Activated naive CD4-positive, alpha-beta T cell treated with anti-CD3 and anti-CD28 coated beads for 36 hours (primary cell): Measurements from ENCODE around the gene KRTAP4-6. TPM values are rescaled to one million over a fixed set of nuclear protein-coding genes. Genes with fewer than 3 reads are reported as not detected.
"Not testable (repeated sequence)": the region's sequence is repeated elsewhere in the genome, so short reads cannot be mapped to it uniquely, and the experiment has no call there.

Experiments used
- CTCF ChIA-PET: fragments of 350-600 bp; sonication (Branson Sonifier 250); formaldehyde crosslinking; loops from one replicate; lab custom pipeline; 2021; ENCODE audit warnings: antibody characterized with exemption; lab: Charles Lee
- DNase-seq: peaks from one replicate; pipeline ENCODE4 v3.0.0-alpha.2; 2020
- H3K27ac Mint-ChIP-seq: one replicate; pipeline ENCODE4 v1.8.0; 2021; ENCODE audit warnings: mild to moderate bottlenecking, mixed read lengths
- H3K27me3 Mint-ChIP-seq: one replicate; pipeline ENCODE4 v1.8.0; 2021; ENCODE audit warnings: low read depth, mixed read lengths
- H3K36me3 Mint-ChIP-seq: one replicate; pipeline ENCODE4 v1.8.0; 2021; ENCODE audit warnings: low read depth, mixed read lengths
- H3K4me1 Mint-ChIP-seq: one replicate; pipeline ENCODE4 v1.8.0; 2021; ENCODE audit warnings: low read depth, mixed read lengths
- H3K4me3 Mint-ChIP-seq: one replicate; pipeline ENCODE4 v1.8.0; 2021; ENCODE audit warnings: mild to moderate bottlenecking, moderate library complexity, mixed read lengths
- H3K9me3 Mint-ChIP-seq: one replicate; pipeline ENCODE4 v1.8.0; 2021; ENCODE audit warnings: mixed read lengths
- intact Hi-C: fragments of 100-400 bp; cut with micrococcal nuclease; formaldehyde crosslinking; loops from one replicate; pipeline ENCODE4 v1.15.1; 2023
- total RNA-seq, 2 experiments: library from RNA; stranded (reverse); gene quantifications; one replicate each; pipeline ENCODE4 v1.2.3, GENCODE V29; 2021

The KRTAP4-6 gene
- not detected for total RNA-seq

- Mint-ChIP-seq H3K36me3 (no peaks in the 10 kb centered on the region), H3K4me1 (no peaks in the 10 kb centered on the region), H3K4me3 (no peak within 1 kb of the TSS), H3K9me3 (peaks cover 23% of the 10 kb centered on the region), H3K27me3 (no peaks in the 10 kb centered on the region), H3K27ac (no peak within 1 kb of the TSS)
- intact Hi-C loops: no loop called here
- no peak for DNase-seq
- CTCF ChIA-PET: no interaction called here
Measured at GRCh38 chr17:41140360-41141131, at the start of gene KRTAP4-6. TSS of gene KRTAP4-6 (minus strand) at chr17:41140544. CDS start at chr17:41140487, 57 bp downstream.

GRCh38 chr17:41189837-41190318 lies 49.5 kb upstream of the KRTAP4-6 start, which contains the start of gene KRTAP9-1:
TSS of gene KRTAP9-1 (plus strand) at chr17:41189887. CDS start at chr17:41189887, 0 bp downstream.
- H3K9me3 Mint-ChIP-seq, H3K36me3 Mint-ChIP-seq, H3K27me3 Mint-ChIP-seq, H3K27ac Mint-ChIP-seq, H3K4me1 Mint-ChIP-seq, DNase-seq, H3K4me3 Mint-ChIP-seq, intact Hi-C loops: not testable (repeated sequence)
- CTCF ChIA-PET: interaction anchor here (1.1 kb wide), 1 partner anchor 444 kb away, joined by 4 read pairs; no protein-coding TSS in a partner anchor

- intact Hi-C loops: no loop called here
- Mint-ChIP-seq H3K4me3 (no peak overlapping the region), H3K4me1 (no peaks in the 10 kb centered on the region), H3K36me3 (no peaks in the 10 kb centered on the region), H3K27me3 (peaks cover 3% of the 10 kb centered on the region), H3K27ac (no peak overlapping the region), H3K9me3 (no peaks in the 10 kb centered on the region)
- CTCF ChIA-PET: no interaction called here
- DNase-seq: no peak
Measured at GRCh38 chr17:41186872-41187271, 46.5 kb upstream of the KRTAP4-6 start.

- intact Hi-C loops: no loop called here
- peaks cover 3% of the 10 kb centered on the region for H3K27me3 Mint-ChIP-seq
- H3K36me3 Mint-ChIP-seq: no peaks in the 10 kb centered on the region
- no peak for DNase-seq
- H3K4me1 Mint-ChIP-seq: no peaks in the 10 kb centered on the region
- H3K9me3 Mint-ChIP-seq: no peaks in the 10 kb centered on the region
- H3K4me3 Mint-ChIP-seq: no peak overlapping the region
- H3K27ac Mint-ChIP-seq: no peak overlapping the region
- CTCF ChIA-PET: interaction anchor here (0.6 kb wide), 1 partner anchor 223 kb away, joined by 3 read pairs; no protein-coding TSS in a partner anchor
Measured at GRCh38 chr17:41185001-41185400, 44.7 kb upstream of the KRTAP4-6 start.

GRCh38 chr17:41184480-41184961 lies 44.2 kb upstream of the KRTAP4-6 start, which contains the start of gene KRTAP4-1:
TSS of gene KRTAP4-1 (minus strand) at chr17:41184911. CDS start at chr17:41184854, 57 bp downstream.
- no peak for DNase-seq
- H3K27me3 Mint-ChIP-seq: peaks cover 3% of the 10 kb centered on the region
- H3K4me1 Mint-ChIP-seq: no peaks in the 10 kb centered on the region
- intact Hi-C loops: no loop called here
- H3K4me3 Mint-ChIP-seq: no peak within 1 kb of the TSS
- no peaks in the 10 kb centered on the region for H3K9me3 Mint-ChIP-seq
- no peaks in the 10 kb centered on the region for H3K36me3 Mint-ChIP-seq
- no peak within 1 kb of the TSS for H3K27ac Mint-ChIP-seq
- CTCF ChIA-PET: interaction anchor here (0.6 kb wide), 1 partner anchor 223 kb away, joined by 3 read pairs; no protein-coding TSS in a partner anchor

- H3K27ac Mint-ChIP-seq: no peak overlapping the region
- intact Hi-C loops: no loop called here
- no peak for DNase-seq
- H3K36me3 Mint-ChIP-seq: no peaks in the 10 kb centered on the region
- CTCF ChIA-PET: interaction anchor here (0.6 kb wide), 1 partner anchor 107 kb away, joined by 3 read pairs; no protein-coding TSS in a partner anchor
- H3K4me3 Mint-ChIP-seq: no peak overlapping the region
- no peaks in the 10 kb centered on the region for H3K27me3 Mint-ChIP-seq
- H3K4me1 Mint-ChIP-seq: no peaks in the 10 kb centered on the region
- no peaks in the 10 kb centered on the region for H3K9me3 Mint-ChIP-seq
Measured at GRCh38 chr17:41178843-41179616, 38.7 kb upstream of the KRTAP4-6 start.

GRCh38 chr17:41178341-41178740 lies 38.0 kb upstream of the KRTAP4-6 start:
- Mint-ChIP-seq H3K4me1 (no peaks in the 10 kb centered on the region), H3K27ac (no peak overlapping the region), H3K4me3 (no peak overlapping the region), H3K9me3 (no peaks in the 10 kb centered on the region), H3K36me3 (no peaks in the 10 kb centered on the region), H3K27me3 (no peaks in the 10 kb centered on the region)
- CTCF ChIA-PET: interaction anchor here (0.6 kb wide), 1 partner anchor 108 kb away, joined by 3 read pairs; no protein-coding TSS in a partner anchor
- intact Hi-C loops: no loop called here
- no peak for DNase-seq

GRCh38 chr17:41177727-41178271 lies 37.5 kb upstream of the KRTAP4-6 start, which contains the start of gene KRTAP4-2:
TSS of gene KRTAP4-2 (minus strand) at chr17:41178221. CDS start at chr17:41178164, 57 bp downstream.
- H3K4me3 Mint-ChIP-seq: no peak within 1 kb of the TSS
- no peaks in the 10 kb centered on the region for H3K27me3 Mint-ChIP-seq
- intact Hi-C loops: no loop called here
- no peak for DNase-seq
- CTCF ChIA-PET: no interaction called here
- H3K36me3 Mint-ChIP-seq: no peaks in the 10 kb centered on the region
- no peak within 1 kb of the TSS for H3K27ac Mint-ChIP-seq
- no peaks in the 10 kb centered on the region for H3K4me1 Mint-ChIP-seq
- no peaks in the 10 kb centered on the region for H3K9me3 Mint-ChIP-seq

GRCh38 chr17:41176744-41177387 lies 36.5 kb upstream of the KRTAP4-6 start:
- no peaks in the 10 kb centered on the region for H3K27me3 Mint-ChIP-seq
- DNase-seq: no peak

GRCh38 chr17:41171886-41172285 lies 31.5 kb upstream of the KRTAP4-6 start:
- H3K9me3 Mint-ChIP-seq: no peaks in the 10 kb centered on the region
- no peak overlapping the region for H3K4me3 Mint-ChIP-seq
- no peak for DNase-seq
- CTCF ChIA-PET: no interaction called here
- intact Hi-C loops: no loop called here
- no peaks in the 10 kb centered on the region for H3K4me1 Mint-ChIP-seq
- no peak overlapping the region for H3K27ac Mint-ChIP-seq
- H3K27me3 Mint-ChIP-seq: no peaks in the 10 kb centered on the region
- no peaks in the 10 kb centered on the region for H3K36me3 Mint-ChIP-seq

More at GRCh38 chr17:41176744-41177387, 36.5 kb upstream of the KRTAP4-6 start:
- Mint-ChIP-seq H3K4me3 (no peak overlapping the region), H3K4me1 (no peaks in the 10 kb centered on the region), H3K27ac (no peak overlapping the region), H3K36me3 (no peaks in the 10 kb centered on the region), H3K9me3 (no peaks in the 10 kb centered on the region)
- CTCF ChIA-PET: no interaction called here
- intact Hi-C loops: no loop called here

- Mint-ChIP-seq H3K4me3 (no peak within 1 kb of the TSS), H3K36me3 (no peaks in the 10 kb centered on the region), H3K9me3 (no peaks in the 10 kb centered on the region), H3K27me3 (no peaks in the 10 kb centered on the region), H3K27ac (no peak within 1 kb of the TSS), H3K4me1 (no peaks in the 10 kb centered on the region)
- no peak for DNase-seq
- intact Hi-C loops: no loop called here
- CTCF ChIA-PET: no interaction called here
Measured at GRCh38 chr17:41168121-41168520, 27.8 kb upstream of the KRTAP4-6 start, which contains the start of gene KRTAP4-3. TSS of gene KRTAP4-3 (minus strand) at chr17:41168221. CDS start at chr17:41168172, 49 bp downstream.
